Colon (tissue), 2 donors: Measurements from ENCODE around the gene CTDP1.
"Not testable (repeated sequence)": the region's sequence is repeated elsewhere in the genome, so short reads cannot be mapped to it uniquely, and the experiment has no call there.

Source experiments
- FAIRE-seq: peaks from 2 replicates; lab custom pipeline; 2012; peaks lifted over from hg19 to GRCh38; lab: Jason Lieb, UNC
- donor health status: control.
- donor health status: control.

CTDP1 gene

GRCh38 chr18:79726721-79727120 is 47.1 kb downstream of the CTDP1 start:
- FAIRE-seq = no peak

GRCh38 chr18:79727211-79727610 is 47.6 kb downstream of the CTDP1 start:
- no peak for FAIRE-seq

- no peak for FAIRE-seq
Measured at GRCh38 chr18:79728931-79729586, 49.5 kb downstream of the CTDP1 start.

- no peak for FAIRE-seq
Measured at GRCh38 chr18:79729611-79730010, 50.0 kb downstream of the CTDP1 start.

GRCh38 chr18:79730804-79731203 is 51.2 kb downstream of the CTDP1 start:
- FAIRE-seq = no peak

GRCh38 chr18:79731881-79732720 is 52.5 kb downstream of the CTDP1 start:
- FAIRE-seq = not testable (repeated sequence)

- no peak for FAIRE-seq
Measured at GRCh38 chr18:79732721-79733025, 53.1 kb downstream of the CTDP1 start.

GRCh38 chr18:79733135-79733701 is 53.6 kb downstream of the CTDP1 start:
- FAIRE-seq = no peak

- FAIRE-seq = no peak
Measured at GRCh38 chr18:79733986-79734770, 54.6 kb downstream of the CTDP1 start.

- no peak for FAIRE-seq
Measured at GRCh38 chr18:79735071-79735980, 55.7 kb downstream of the CTDP1 start.

GRCh38 chr18:79736230-79736629 is 56.6 kb downstream of the CTDP1 start:
- no peak for FAIRE-seq

- no peak for FAIRE-seq
Measured at GRCh38 chr18:79736846-79737245, 57.2 kb downstream of the CTDP1 start.

- no peak for FAIRE-seq
Measured at GRCh38 chr18:79737426-79737825, 57.8 kb downstream of the CTDP1 start.

- FAIRE-seq = no peak
Measured at GRCh38 chr18:79738041-79738461, 58.4 kb downstream of the CTDP1 start.

- no peak for FAIRE-seq
Measured at GRCh38 chr18:79738581-79739439, 59.2 kb downstream of the CTDP1 start.

- FAIRE-seq = no peak
Measured at GRCh38 chr18:79739440-79739778, 59.8 kb downstream of the CTDP1 start.

GRCh38 chr18:79740047-79740446 is 60.4 kb downstream of the CTDP1 start:
- not testable (repeated sequence) for FAIRE-seq

GRCh38 chr18:79740521-79741361 is 61.1 kb downstream of the CTDP1 start:
- no peak for FAIRE-seq

GRCh38 chr18:79741362-79741700 is 61.7 kb downstream of the CTDP1 start:
- FAIRE-seq = no peak

- FAIRE-seq = no peak
Measured at GRCh38 chr18:79742076-79742475, 62.5 kb downstream of the CTDP1 start.
